D721Med (cell line): ENCODE measurements around the gene TDP1.

ENCODE experiments used
- DNase-seq: peaks from one replicate; pipeline ENCODE4 v3.0.0; 2011; ENCODE audit warnings: low spot score; ENCODE audit not compliant: insufficient read length
- FAIRE-seq: peaks from 2 replicates; lab custom pipeline; 2011; peaks lifted over from hg19 to GRCh38; lab: Jason Lieb, UNC
- TF ChIP-seq, protein P1 (sequence below): IDR thresholded peaks from 2 replicates; pipeline ENCODE4 v1.5.1; 2012; ENCODE audit warnings: mild to moderate bottlenecking, control low read depth; ENCODE audit not compliant: insufficient read depth; ENCODE audit errors: missing control alignments

The TDP1 gene

DNA sequence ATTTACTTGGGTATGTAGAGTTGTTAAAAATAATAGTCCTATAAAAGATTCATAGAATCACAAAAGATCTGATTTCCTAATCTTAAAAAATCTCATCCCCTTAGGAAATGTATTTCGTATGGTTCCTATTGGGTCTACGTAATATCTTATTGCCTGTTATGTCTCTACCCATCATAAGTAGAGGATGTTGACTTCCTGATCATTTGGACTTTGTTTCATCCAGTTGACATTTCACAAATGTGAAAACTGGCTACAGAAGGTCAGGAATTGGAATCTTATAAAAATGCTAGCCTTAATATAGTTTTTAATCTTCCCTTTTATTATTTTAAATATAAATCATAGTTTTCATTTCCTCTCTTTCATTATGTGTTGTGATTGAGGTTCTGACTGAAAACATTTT is 45.2 kb downstream of the TDP1 start:
- TF ChIP-seq, protein P1, sequence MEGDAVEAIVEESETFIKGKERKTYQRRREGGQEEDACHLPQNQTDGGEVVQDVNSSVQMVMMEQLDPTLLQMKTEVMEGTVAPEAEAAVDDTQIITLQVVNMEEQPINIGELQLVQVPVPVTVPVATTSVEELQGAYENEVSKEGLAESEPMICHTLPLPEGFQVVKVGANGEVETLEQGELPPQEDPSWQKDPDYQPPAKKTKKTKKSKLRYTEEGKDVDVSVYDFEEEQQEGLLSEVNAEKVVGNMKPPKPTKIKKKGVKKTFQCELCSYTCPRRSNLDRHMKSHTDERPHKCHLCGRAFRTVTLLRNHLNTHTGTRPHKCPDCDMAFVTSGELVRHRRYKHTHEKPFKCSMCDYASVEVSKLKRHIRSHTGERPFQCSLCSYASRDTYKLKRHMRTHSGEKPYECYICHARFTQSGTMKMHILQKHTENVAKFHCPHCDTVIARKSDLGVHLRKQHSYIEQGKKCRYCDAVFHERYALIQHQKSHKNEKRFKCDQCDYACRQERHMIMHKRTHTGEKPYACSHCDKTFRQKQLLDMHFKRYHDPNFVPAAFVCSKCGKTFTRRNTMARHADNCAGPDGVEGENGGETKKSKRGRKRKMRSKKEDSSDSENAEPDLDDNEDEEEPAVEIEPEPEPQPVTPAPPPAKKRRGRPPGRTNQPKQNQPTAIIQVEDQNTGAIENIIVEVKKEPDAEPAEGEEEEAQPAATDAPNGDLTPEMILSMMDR: no peak
- DNase-seq: no peak
- no peak for FAIRE-seq

GRCh38 chr14:90003526-90004307 is 48.0 kb downstream of the TDP1 start:
- FAIRE-seq (no peak), DNase-seq (no peak)

GRCh38 chr14:90005441-90005840 is 49.7 kb downstream of the TDP1 start:
- DNase-seq (no peak), FAIRE-seq (no peak)
- TF ChIP-seq, protein P1: no peak

More at GRCh38 chr14:90003526-90004307, 48.0 kb downstream of the TDP1 start:
- TF ChIP-seq, protein P1: no peak

DNA sequence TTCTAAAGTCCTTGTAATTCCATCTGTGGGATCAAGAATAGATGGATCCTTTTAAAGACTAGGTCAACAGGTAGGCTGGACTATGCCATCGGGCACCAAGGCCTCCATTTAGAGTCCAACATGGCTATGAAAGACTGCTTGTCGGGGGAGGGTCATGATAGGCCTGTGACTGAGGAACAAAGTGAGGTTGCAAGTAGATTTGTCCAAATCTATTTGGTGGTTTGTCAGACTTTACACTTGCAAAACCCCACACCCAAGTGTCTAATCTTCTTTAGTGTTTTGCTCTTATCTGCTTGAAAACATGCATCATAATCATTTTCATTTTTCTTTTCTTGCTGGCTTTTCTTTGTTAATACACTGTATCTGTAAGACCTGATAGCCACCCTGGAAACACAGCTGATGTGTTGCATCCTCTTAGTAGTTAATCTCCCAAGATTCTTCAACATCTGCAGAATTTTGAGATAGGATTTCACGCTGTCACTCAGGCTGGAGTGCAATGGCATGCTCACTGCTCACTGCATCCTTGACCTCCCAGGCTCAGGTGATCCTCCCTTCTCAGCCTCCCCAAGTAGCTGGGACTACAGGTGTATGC is 50.3 kb downstream of the TDP1 start:
- FAIRE-seq: no peak
- TF ChIP-seq, protein P1: no peak

DNA sequence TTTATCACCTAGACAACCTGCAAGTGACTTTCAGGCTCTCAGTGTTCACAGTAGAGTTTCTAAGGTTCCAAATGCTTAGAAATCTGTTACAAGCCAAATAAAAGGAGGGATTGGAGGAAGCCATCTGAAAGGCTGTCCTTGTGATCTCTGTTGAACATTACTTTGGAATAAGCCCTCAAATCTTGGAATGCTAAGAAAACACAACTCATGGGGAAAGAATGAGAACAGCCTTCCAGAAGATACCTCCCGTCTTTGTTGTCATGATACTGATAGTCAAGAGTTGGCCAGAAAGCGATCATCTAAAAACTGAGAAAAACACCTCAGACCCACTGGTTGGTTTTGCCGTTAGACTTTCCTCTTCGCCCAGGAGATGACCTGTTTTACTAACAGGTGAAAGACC is 61.6 kb downstream of the TDP1 start:
- TF ChIP-seq, protein P1: no peak
- FAIRE-seq: no peak
- DNase-seq: no peak

More for the DNA sequence above, 50.3 kb downstream of the TDP1 start:
- no peak for DNase-seq

GRCh38 chr14:90019824-90020523 is 64.2 kb downstream of the TDP1 start:
- TF ChIP-seq, protein P1: no peak
- DNase-seq: no peak
- no peak for FAIRE-seq
